Spleen (tissue), 7 donors: ENCODE measurements around the gene C1QBP.

Experiments used
- CTCF ChIP-seq, 11 experiments: fragments of 200-600 bp in 7 of 11; fragments of 450-650 bp in 4 of 11; sonication (generic) in 4 of 11; IDR thresholded peaks in 8 of 11; conservative IDR thresholded peaks in 3 of 11; 1 replicate in 7 of 11; 2 replicates in 4 of 11; pipeline versions ENCODE4 v1.4.0 to v1.8.0; 2016 to 2021; ENCODE audit warnings: antibody characterized with exemption in 11 of 11, inconsistent platforms in 4 of 11, mild to moderate bottlenecking in 1 of 11
- POLR2A ChIP-seq, 3 donors: fragments of 450-650 bp; IDR thresholded peaks; one replicate each; pipeline ENCODE4 v1.5.1; 2017; ENCODE audit warnings: antibody characterized with exemption in 3 of 3, mild to moderate bottlenecking in 1 of 3
- donor health status: DM: no; HTN: no; CAD: no; lungs with moderate emphysema.
- donor health status: DM: no; HTN: no; CAD: no.
- donor health status: DM: no; HTN: no; CAD: no.

GRCh38 chr17:5405400-5405799 lies 33.6 kb downstream of the C1QBP start:
- TF ChIP-seq CTCF (IDR thresholded peaks at IDR 0.05 in 8 of 11, conservative IDR thresholded peaks at IDR 0.05 in 3 of 11) = no peak
- TF ChIP-seq POLR2A (IDR thresholded peaks at IDR 0.05) = no peak
